SK-N-MC (cell line): Measurements from ENCODE around the gene HPS4.

Source experiments
- EZH2 ChIP-seq: fragments of 200-600 bp; sonication (generic); IDR thresholded peaks from one replicate; pipeline ENCODE4 v1.6.1; 2017; ENCODE audit warnings: antibody characterized with exemption
- FOXP2 ChIP-seq: optimal IDR thresholded peaks from 2 replicates; pipeline ENCODE3; 2011; ENCODE audit warnings: mild to moderate bottlenecking, moderate library complexity; ENCODE audit not compliant: insufficient read depth; ENCODE audit errors: extremely low read length, control extremely low read depth
- POLR2AphosphoS5 ChIP-seq: IDR thresholded peaks from 2 replicates; pipeline ENCODE4 v1.6.1; 2012; ENCODE audit warnings: mild to moderate bottlenecking, low read depth, low read length, borderline replicate concordance

DNA sequence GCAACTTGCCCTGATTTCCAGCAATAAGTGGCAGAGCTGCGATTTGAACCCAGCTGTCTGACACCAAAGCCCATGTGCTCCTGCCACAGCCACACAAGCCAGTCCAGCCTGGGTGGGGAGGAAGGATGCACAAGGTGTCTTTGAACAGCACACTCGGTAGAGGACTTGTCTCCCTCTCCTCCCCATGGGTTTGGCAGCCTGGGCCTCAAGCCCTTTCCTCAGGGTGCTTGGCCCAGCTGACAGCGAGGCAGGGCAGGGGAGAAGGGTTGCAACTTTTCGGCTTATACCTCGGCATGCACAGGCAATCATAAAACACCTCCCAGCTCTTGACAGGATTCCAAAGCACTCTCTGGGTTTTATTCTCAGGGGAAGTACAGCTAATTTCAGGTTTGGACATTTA lies 35.2 kb downstream of the HPS4 start:
- TF ChIP-seq POLR2AphosphoS5: no peak
- no peak for TF ChIP-seq EZH2
- TF ChIP-seq FOXP2: no peak
